Neuronal stem cell (in vitro differentiated cells): ENCODE results near the gene CENPO. TPM values are rescaled to one million over a fixed set of nuclear protein-coding genes. Genes with fewer than 3 reads are reported as not detected.
A peak's percentile ranks its signal among the peaks of the same experiment; 100 is the strongest.

Source experiments
- DNase-seq: peaks from one replicate; pipeline ENCODE4 v3.0.0-alpha.2; 2013; ENCODE audit warnings: low spot score
- H2AFZ ChIP-seq: one replicate; pipeline ENCODE4 v1.6.1; 2013; ENCODE audit warnings: mild to moderate bottlenecking, low read length, inconsistent platforms
- H2AK5ac ChIP-seq: 2 replicates; pipeline ENCODE4 v1.6.1; 2013; ENCODE audit warnings: low read depth, mild to moderate bottlenecking, inconsistent platforms, low read length, moderate library complexity, mixed read lengths
- H2BK120ac ChIP-seq: 2 replicates; pipeline ENCODE4 v1.6.1; 2013; ENCODE audit warnings: low read depth, mild to moderate bottlenecking, inconsistent platforms, low read length, moderate library complexity, mixed read lengths
- H2BK12ac ChIP-seq: one replicate; pipeline ENCODE4 v1.6.1; 2013; ENCODE audit warnings: low read length, inconsistent platforms
- H2BK15ac ChIP-seq: 2 replicates; pipeline ENCODE4 v1.6.1; 2013; ENCODE audit warnings: mild to moderate bottlenecking, low read length, inconsistent platforms, mixed read lengths
- H2BK5ac ChIP-seq: one replicate; pipeline ENCODE4 v1.6.1; 2013; ENCODE audit warnings: inconsistent platforms, mild to moderate bottlenecking, low read length, moderate library complexity
- H3K14ac ChIP-seq: one replicate; pipeline ENCODE4 v1.6.1; 2013; ENCODE audit warnings: low read length, inconsistent platforms
- H3K18ac ChIP-seq: 2 replicates; pipeline ENCODE4 v1.6.1; 2013; ENCODE audit warnings: low read length, inconsistent platforms
- H3K23ac ChIP-seq: 2 replicates; pipeline ENCODE4 v1.6.1; 2013; ENCODE audit warnings: low read depth, mild to moderate bottlenecking, mixed read lengths, low read length, inconsistent platforms; ENCODE audit not compliant: poor library complexity
- H3K27ac ChIP-seq: replicated peaks from 3 replicates; pipeline ENCODE4 v1.5.1; 2013; ENCODE audit warnings: low read length, inconsistent platforms
- H3K27me3 ChIP-seq, 3 experiments: 2 replicates each; pipeline ENCODE4 v1.6.1; 2013; ENCODE audit warnings: low read length in 3 of 3, mild to moderate bottlenecking in 2 of 3, inconsistent platforms in 1 of 3, low read depth in 1 of 3, mixed read lengths in 1 of 3, moderate library complexity in 1 of 3; ENCODE audit not compliant: control insufficient read depth in 3 of 3, insufficient read depth in 3 of 3
- H3K36me3 ChIP-seq, 2 donors: replicated peaks in 1 of 2; 2 replicates each; pipeline ENCODE4 v1.6.1; 2013; ENCODE audit warnings: low read length in 2 of 2; ENCODE audit not compliant: control insufficient read depth in 2 of 2, insufficient read depth in 2 of 2
- H3K4ac ChIP-seq: 2 replicates; pipeline ENCODE4 v1.6.1; 2013; ENCODE audit warnings: inconsistent platforms, mild to moderate bottlenecking, low read length, moderate library complexity
- H3K4me1 ChIP-seq, 2 donors: 1 replicate in 1 of 2; 2 replicates in 1 of 2; pipeline ENCODE4 v1.6.1; 2013; ENCODE audit warnings: low read length in 2 of 2, low read depth in 1 of 2; ENCODE audit not compliant: control insufficient read depth in 2 of 2, insufficient read depth in 1 of 2
- H3K4me2 ChIP-seq: one replicate; pipeline ENCODE4 v1.6.1; 2013; ENCODE audit warnings: mild to moderate bottlenecking, low read length, inconsistent platforms; ENCODE audit not compliant: insufficient read depth, poor library complexity, severe bottlenecking
- H3K4me3 ChIP-seq, 2 donors: 2 replicates each; pipeline ENCODE4 v1.5.1; 2013; ENCODE audit warnings: low read length in 2 of 2, mild to moderate bottlenecking in 2 of 2, inconsistent platforms in 1 of 2, moderate library complexity in 1 of 2
- H3K79me1 ChIP-seq: one replicate; pipeline ENCODE4 v1.6.1; 2013; ENCODE audit warnings: low read depth, mild to moderate bottlenecking, inconsistent platforms, low read length, moderate library complexity
- H3K9ac ChIP-seq: one replicate; pipeline ENCODE4 v1.6.1; 2013; ENCODE audit warnings: mild to moderate bottlenecking, low read depth, low read length, inconsistent platforms; ENCODE audit not compliant: poor library complexity
- H3K9me3 ChIP-seq, 2 donors: replicated peaks in 1 of 2; 2 replicates each; pipeline versions ENCODE3 to v1.6.1; 2013; ENCODE audit warnings: low read length in 2 of 2, mild to moderate bottlenecking in 2 of 2, inconsistent platforms in 1 of 2, low read depth in 1 of 2, mixed read lengths in 1 of 2, moderate library complexity in 1 of 2; ENCODE audit not compliant: control insufficient read depth in 2 of 2, insufficient read depth in 1 of 2
- H4K8ac ChIP-seq: one replicate; pipeline ENCODE4 v1.6.1; 2013; ENCODE audit warnings: low read depth, mild to moderate bottlenecking, inconsistent platforms, low read length, moderate library complexity
- H4K91ac ChIP-seq: one replicate; pipeline ENCODE4 v1.6.1; 2013; ENCODE audit warnings: low read length, low read depth, mild to moderate bottlenecking, inconsistent platforms; ENCODE audit not compliant: poor library complexity
- WGBS, 2 donors: extraction: QIAGEN DNeasy Blood & Tissue Kit; methylation state at CpG; one replicate each; pipeline ENCODE4 v1.1.7; 2013; ENCODE audit warnings: missing lambda C conversion rate in 2 of 2, mixed read lengths in 1 of 2; ENCODE audit not compliant: insufficient read length in 2 of 2, insufficient replicate concordance in 1 of 2; ENCODE audit errors: extremely low coverage in 2 of 2; 5-methylcytosine and 5-hydroxymethylcytosine counted together
- polyA plus RNA-seq, 2 experiments: library from polyadenylated mRNA; stranded (reverse); fragments of 200-250 nt; gene quantifications; one replicate each; pipeline ENCODE4 v1.2.3, GENCODE V29; 2013

CENPO gene
- 28.0 TPM for polyA plus RNA-seq (2013, experiment 1 of 2)
- polyA plus RNA-seq (2013, experiment 2 of 2): 29.6 TPM

- Histone ChIP-seq H3K36me3 (peaks cover 15 to 46% of the 10 kb centered on the region in 2 donors), H2BK12ac (no peak within 1 kb of the TSS), H3K4me1 (peaks cover 5 to 6% of the 10 kb centered on the region in 2 donors), H3K4me2 (peak within 1 kb of the TSS; percentile 73), H3K4ac (peak within 1 kb of the TSS; percentile 84), H3K79me1 (peaks cover 2% of the 10 kb centered on the region), H4K8ac (no peak within 1 kb of the TSS), H2BK120ac (peak within 1 kb of the TSS; percentile 99), H3K27ac (peak within 1 kb of the TSS; percentile 98), H3K14ac (peak within 1 kb of the TSS; percentile 49), H4K91ac (peak within 1 kb of the TSS; percentile 89), H3K27me3 (no peaks in the 10 kb centered on the region), H2AK5ac (peak within 1 kb of the TSS; percentile 1), H3K18ac (peak within 1 kb of the TSS; percentile 100), H2BK5ac (peak within 1 kb of the TSS; percentile 99), H3K4me3 (peak within 1 kb of the TSS; percentile 78 to 88), H2BK15ac (peak within 1 kb of the TSS; percentile 96), H2AFZ (peak within 1 kb of the TSS; percentile 94), H3K9me3 (peaks cover 6 to 19% of the 10 kb centered on the region in 2 donors), H3K23ac (peak within 1 kb of the TSS; percentile 96), H3K9ac (peak within 1 kb of the TSS; percentile 100)
- peak; percentile 96 for DNase-seq
- no CpG with 5 or more reads among the region's 74 CpGs for WGBS, 2 donors
These were observed at the start of gene CENPO, which contains the start of gene PTRHD1 for GRCh38 chr2:24792874-24793760. CENPO (plus strand) TSS chr2:24793425; CDS start chr2:24793920, 495 bp downstream. PTRHD1 (minus strand) TSS chr2:24793391; CDS start chr2:24793377, 14 bp downstream.

- H2BK120ac ChIP-seq: no peak overlapping the region
- DNase-seq: no peak
- no peak overlapping the region for H3K18ac ChIP-seq
- H3K36me3 ChIP-seq: peaks cover 2 to 43% of the 10 kb centered on the region in 2 donors
- peaks cover 3% of the 10 kb centered on the region in 2 donors for H3K4me1 ChIP-seq
- H3K4ac ChIP-seq: no peak overlapping the region
- H4K8ac ChIP-seq: no peak overlapping the region
- H2AFZ ChIP-seq: no peak overlapping the region
- H3K9me3 ChIP-seq: no peaks in the 10 kb centered on the region
- no peak overlapping the region for H3K27ac ChIP-seq
- no peak overlapping the region for H2BK5ac ChIP-seq
- no peak overlapping the region for H2BK12ac ChIP-seq
- H2AK5ac ChIP-seq: no peak overlapping the region
- no peak overlapping the region for H3K4me3 ChIP-seq
- no peaks in the 10 kb centered on the region for H3K79me1 ChIP-seq
- H3K27me3 ChIP-seq: no peaks in the 10 kb centered on the region
- H2BK15ac ChIP-seq: no peak overlapping the region
- WGBS, 2 donors: no CpG with 5 or more reads among the region's 3 CpGs
- no peak overlapping the region for H4K91ac ChIP-seq
- no peak overlapping the region for H3K9ac ChIP-seq
- no peak overlapping the region for H3K14ac ChIP-seq
- H3K23ac ChIP-seq: no peak overlapping the region
- no peak overlapping the region for H3K4me2 ChIP-seq
These were observed 49.3 kb upstream of the CENPO start for GRCh38 chr2:24743924-24744323.

- Histone ChIP-seq H3K18ac (no peak overlapping the region), H3K4me2 (no peak overlapping the region), H2BK12ac (no peak overlapping the region), H4K91ac (no peak overlapping the region), H3K23ac (no peak overlapping the region), H2AFZ (no peak overlapping the region), H3K36me3 (peaks cover 2 to 43% of the 10 kb centered on the region in 2 donors), H2BK120ac (no peak overlapping the region), H2BK5ac (no peak overlapping the region), H3K9me3 (no peaks in the 10 kb centered on the region), H3K27ac (no peak overlapping the region), H3K9ac (no peak overlapping the region), H3K27me3 (no peaks in the 10 kb centered on the region), H2BK15ac (no peak overlapping the region), H3K4ac (no peak overlapping the region), H3K79me1 (no peaks in the 10 kb centered on the region), H2AK5ac (no peak overlapping the region), H3K14ac (no peak overlapping the region), H3K4me1 (peaks cover 3% of the 10 kb centered on the region in 2 donors), H4K8ac (no peak overlapping the region), H3K4me3 (no peak overlapping the region)
- WGBS, 2 donors: no CpG with 5 or more reads among the region's 1 CpG
- DNase-seq: no peak
These were observed 48.9 kb upstream of the CENPO start for GRCh38 chr2:24744356-24744755.

GRCh38 chr2:24745825-24746224 is 47.4 kb upstream of the CENPO start:
- Histone ChIP-seq H4K91ac (no peak overlapping the region), H2BK15ac (no peak overlapping the region), H3K27me3 (no peaks in the 10 kb centered on the region), H3K27ac (no peak overlapping the region), H3K79me1 (no peaks in the 10 kb centered on the region), H2BK120ac (no peak overlapping the region), H3K4me3 (no peak overlapping the region), H2BK5ac (no peak overlapping the region), H3K4me1 (peaks cover 3% of the 10 kb centered on the region in 2 donors), H3K9ac (no peak overlapping the region), H3K4me2 (no peak overlapping the region), H3K36me3 (peaks cover 2 to 35% of the 10 kb centered on the region in 2 donors), H3K4ac (no peak overlapping the region), H3K14ac (no peak overlapping the region), H3K9me3 (no peaks in the 10 kb centered on the region), H2BK12ac (no peak overlapping the region), H3K18ac (no peak overlapping the region), H4K8ac (no peak overlapping the region), H2AK5ac (no peak overlapping the region), H2AFZ (no peak overlapping the region), H3K23ac (no peak overlapping the region)
- no peak for DNase-seq
- no CpG with 5 or more reads among the region's 2 CpGs for WGBS, 2 donors
